Stimulated activated CD8-positive, alpha-beta memory T cell treated with anti-CD3 and anti-CD28 coated beads, Interleukin-7, amount 100 ng/mL, for 1 hour (primary cell): ENCODE results near the gene JKAMP.

ENCODE experiments used
- DNase-seq, 2 donors: peaks; one replicate each; pipeline ENCODE4 v3.0.0-alpha.2; 2020; ENCODE audit warnings: low read depth in 2 of 2

Gene JKAMP

GRCh38 chr14:59481407-59481806 is 2.9 kb upstream of the JKAMP start:
- no peak for DNase-seq

GRCh38 chr14:59481871-59482540 is 2.3 kb upstream of the JKAMP start:
- no peak for DNase-seq

GRCh38 chr14:59482541-59483331 is 1.6 kb upstream of the JKAMP start:
- no peak for DNase-seq

GRCh38 chr14:59483363-59483762 is 954 bp upstream of the JKAMP start:
- no peak for DNase-seq

GRCh38 chr14:59484639-59485175 is 390 bp downstream of the JKAMP start:
- DNase-seq = no peak

GRCh38 chr14:59490756-59491155 is 6.4 kb downstream of the JKAMP start:
- DNase-seq = no peak

- DNase-seq = no peak
Measured at GRCh38 chr14:59492384-59492783, 8.1 kb downstream of the JKAMP start.

- no peak for DNase-seq
Measured at GRCh38 chr14:59500732-59501131, 16.4 kb downstream of the JKAMP start.

- no peak for DNase-seq
Measured at GRCh38 chr14:59503256-59503655, 18.9 kb downstream of the JKAMP start.

- peak in 1 of 2 donors; percentile 12 for DNase-seq
Measured at GRCh38 chr14:59507063-59507751, 22.9 kb downstream of the JKAMP start.

- no peak for DNase-seq
Measured at GRCh38 chr14:59507752-59508103, 23.4 kb downstream of the JKAMP start.

GRCh38 chr14:59509101-59509500 is 24.8 kb downstream of the JKAMP start:
- no peak for DNase-seq

GRCh38 chr14:59510001-59510400 is 25.7 kb downstream of the JKAMP start:
- no peak for DNase-seq

GRCh38 chr14:59510966-59511365 is 26.6 kb downstream of the JKAMP start:
- DNase-seq = no peak

GRCh38 chr14:59511916-59512575 is 27.7 kb downstream of the JKAMP start:
- no peak for DNase-seq

- DNase-seq = no peak
Measured at GRCh38 chr14:59520224-59520623, 35.9 kb downstream of the JKAMP start.

- no peak for DNase-seq
Measured at GRCh38 chr14:59529189-59529588, 44.9 kb downstream of the JKAMP start.

- no peak for DNase-seq
Measured at GRCh38 chr14:59530349-59530748, 46.0 kb downstream of the JKAMP start.

- no peak for DNase-seq
Measured at GRCh38 chr14:59532419-59532818, 48.1 kb downstream of the JKAMP start.

- DNase-seq = no peak
Measured at GRCh38 chr14:59534361-59534987, 50.2 kb downstream of the JKAMP start.

GRCh38 chr14:59537476-59537875 is 53.2 kb downstream of the JKAMP start:
- DNase-seq = no peak

GRCh38 chr14:59538936-59539335 is 54.6 kb downstream of the JKAMP start:
- no peak for DNase-seq
